H9 (cell line): ENCODE measurements around the gene TTN. TPM values are rescaled to one million over a fixed set of nuclear protein-coding genes. Genes with fewer than 3 reads are reported as not detected.

Source experiments
- DNase-seq: peaks from one replicate; pipeline ENCODE4 v3.0.0-alpha.2; 2017
- H2AFZ ChIP-seq: one replicate; pipeline ENCODE4 v1.6.1; 2013; ENCODE audit warnings: mild to moderate bottlenecking, low read length, control low read depth, moderate library complexity
- H2AK5ac ChIP-seq: 2 replicates; pipeline ENCODE4 v1.6.1; 2013; ENCODE audit warnings: low read length, control low read depth, mixed read lengths; ENCODE audit not compliant: insufficient read length
- H2BK120ac ChIP-seq: one replicate; pipeline ENCODE4 v1.6.1; 2013; ENCODE audit warnings: low read depth, mild to moderate bottlenecking, low read length, control low read depth, inconsistent platforms; ENCODE audit not compliant: poor library complexity, severe bottlenecking
- H2BK12ac ChIP-seq: 2 replicates; pipeline ENCODE4 v1.6.1; 2013; ENCODE audit warnings: low read length, control low read depth, mixed read lengths, low read depth; ENCODE audit not compliant: insufficient read length
- H2BK15ac ChIP-seq: 2 replicates; pipeline ENCODE4 v1.6.1; 2013; ENCODE audit warnings: low read depth, low read length, control low read depth
- H2BK20ac ChIP-seq: one replicate; pipeline ENCODE4 v1.6.1; 2013; ENCODE audit warnings: low read depth, mild to moderate bottlenecking, low read length, control low read depth, inconsistent platforms; ENCODE audit not compliant: poor library complexity, severe bottlenecking
- H2BK5ac ChIP-seq: 2 replicates; pipeline ENCODE4 v1.6.1; 2013; ENCODE audit warnings: low read length, control low read depth, mixed read lengths; ENCODE audit not compliant: insufficient read length
- H3K14ac ChIP-seq: 2 replicates; pipeline ENCODE4 v1.6.1; 2013; ENCODE audit warnings: low read length, control low read depth; ENCODE audit not compliant: insufficient read depth
- H3K18ac ChIP-seq: 2 replicates; pipeline ENCODE4 v1.6.1; 2013; ENCODE audit warnings: low read depth, mild to moderate bottlenecking, mixed read lengths, low read length, control low read depth; ENCODE audit not compliant: insufficient read length
- H3K23ac ChIP-seq: 2 replicates; pipeline ENCODE4 v1.6.1; 2013; ENCODE audit warnings: low read length, control low read depth, mixed read lengths, low read depth; ENCODE audit not compliant: insufficient read length
- H3K23me2 ChIP-seq: 2 replicates; pipeline ENCODE4 v1.6.1; 2013; ENCODE audit warnings: low read depth, mild to moderate bottlenecking, mixed read lengths, low read length, control low read depth; ENCODE audit not compliant: insufficient read length, poor library complexity, severe bottlenecking
- H3K27ac ChIP-seq: 2 replicates; pipeline ENCODE4 v1.5.1; 2013; ENCODE audit warnings: low read length, control low read depth, mixed read lengths, low read depth; ENCODE audit not compliant: insufficient read length
- H3K27me3 ChIP-seq: 2 replicates; pipeline ENCODE4 v1.6.1; 2013; ENCODE audit warnings: low read length, control low read depth, inconsistent platforms; ENCODE audit not compliant: insufficient read depth
- H3K4ac ChIP-seq: 2 replicates; pipeline ENCODE4 v1.6.1; 2013; ENCODE audit warnings: low read depth, mild to moderate bottlenecking, control low read depth, inconsistent platforms, low read length, moderate library complexity
- H3K4me1 ChIP-seq: 2 replicates; pipeline ENCODE4 v1.6.1; 2013; ENCODE audit warnings: low read length, control low read depth, inconsistent platforms; ENCODE audit not compliant: insufficient read depth
- H3K4me2 ChIP-seq: 2 replicates; pipeline ENCODE4 v1.6.1; 2013; ENCODE audit warnings: low read length, control low read depth, mixed read lengths; ENCODE audit not compliant: insufficient read length, insufficient read depth
- H3K56ac ChIP-seq: 2 replicates; pipeline ENCODE4 v1.6.1; 2013; ENCODE audit warnings: low read depth, mild to moderate bottlenecking, mixed read lengths, low read length, control low read depth; ENCODE audit not compliant: insufficient read length
- H3K79me1 ChIP-seq: 2 replicates; pipeline ENCODE4 v1.6.1; 2013; ENCODE audit warnings: low read depth, mild to moderate bottlenecking, moderate library complexity, low read length, control low read depth, inconsistent platforms; ENCODE audit not compliant: insufficient read depth, poor library complexity, severe bottlenecking
- H3K79me2 ChIP-seq: 2 replicates; pipeline ENCODE4 v1.6.1; 2013; ENCODE audit warnings: low read length, control low read depth, inconsistent platforms; ENCODE audit not compliant: insufficient read depth
- H3K9ac ChIP-seq: 2 replicates; pipeline ENCODE4 v1.6.1; 2013; ENCODE audit warnings: low read length, control low read depth, mixed read lengths; ENCODE audit not compliant: insufficient read length; ENCODE audit errors: extremely low read depth
- H3K9me3 ChIP-seq: one replicate; pipeline ENCODE4 v1.6.1; 2013; ENCODE audit warnings: low read depth, low read length, inconsistent platforms; ENCODE audit not compliant: control insufficient read depth
- H3T11ph ChIP-seq: one replicate; pipeline ENCODE4 v1.6.1; 2013; ENCODE audit warnings: mild to moderate bottlenecking, low read length, control low read depth, inconsistent platforms
- H4K20me1 ChIP-seq: one replicate; pipeline ENCODE4 v1.6.1; 2013; ENCODE audit not compliant: control insufficient read depth, insufficient read length, insufficient read depth
- H4K5ac ChIP-seq: 2 replicates; pipeline ENCODE4 v1.6.1; 2013; ENCODE audit warnings: low read depth, mild to moderate bottlenecking, mixed read lengths, low read length, control low read depth; ENCODE audit not compliant: insufficient read length
- H4K8ac ChIP-seq: replicated peaks from 2 replicates; pipeline ENCODE4 v1.6.1; 2013; ENCODE audit warnings: low read length, control low read depth, mixed read lengths, low read depth; ENCODE audit not compliant: insufficient read length
- H4K91ac ChIP-seq: 2 replicates; pipeline ENCODE4 v1.6.1; 2013; ENCODE audit warnings: low read depth, mild to moderate bottlenecking, moderate library complexity, mixed read lengths, low read length, control low read depth; ENCODE audit not compliant: insufficient read length
- H3K27ac Mint-ChIP-seq, 3 experiments: 2 replicates in 2 of 3; 3 replicates in 1 of 3; pipeline ENCODE4 v1.8.0; 2020 to 2021; ENCODE audit warnings: mixed read lengths in 3 of 3, mild to moderate bottlenecking in 1 of 3, moderate library complexity in 1 of 3
- H3K27me3 Mint-ChIP-seq: 2 replicates; pipeline ENCODE4 v1.8.0; 2021; ENCODE audit warnings: low read depth, mild to moderate bottlenecking, moderate library complexity, mixed read lengths
- H3K36me3 Mint-ChIP-seq, 3 experiments: 2 replicates in 2 of 3; 3 replicates in 1 of 3; pipeline ENCODE4 v1.8.0; 2020 to 2021; ENCODE audit warnings: low read depth in 3 of 3, mixed read lengths in 3 of 3; ENCODE audit not compliant: insufficient read depth in 1 of 3
- H3K4me1 Mint-ChIP-seq, 2 experiments: 2 replicates each; pipeline ENCODE4 v1.8.0; 2020; ENCODE audit warnings: mixed read lengths in 2 of 2
- H3K4me3 Mint-ChIP-seq, 2 experiments: 2 replicates in 1 of 2; 3 replicates in 1 of 2; pipeline ENCODE4 v1.8.0; 2020 to 2021; ENCODE audit warnings: mild to moderate bottlenecking in 2 of 2, mixed read lengths in 2 of 2, moderate library complexity in 1 of 2
- H3K9me3 Mint-ChIP-seq, 2 experiments: 2 replicates in 1 of 2; 3 replicates in 1 of 2; pipeline ENCODE4 v1.8.0; 2020; ENCODE audit warnings: mild to moderate bottlenecking in 2 of 2, mixed read lengths in 2 of 2, moderate library complexity in 1 of 2
- WGBS: extraction: QIAGEN DNeasy Blood & Tissue Kit; methylation state at CpG from one replicate; pipeline ENCODE4 v1.1.7; 2013; ENCODE audit warnings: missing lambda C conversion rate, low lambda C conversion rate, mixed read lengths; ENCODE audit not compliant: insufficient read length; ENCODE audit errors: extremely low coverage; 5-methylcytosine and 5-hydroxymethylcytosine counted together
- total RNA-seq: library from RNA; stranded (reverse); gene quantifications from 2 replicates; pipeline ENCODE4 v1.2.1, GENCODE V29; 2021
- TF ChIP-seq, protein P1 (sequence below): fragments of 200-600 bp; sonication (generic); conservative IDR thresholded peaks from 3 replicates; pipeline ENCODE4 v1.8.0; 2021; ENCODE audit warnings: antibody characterized with exemption, mild to moderate bottlenecking

TTN gene
- total RNA-seq, 1 experiment from 2014 or later = 0.70 TPM

DNA sequence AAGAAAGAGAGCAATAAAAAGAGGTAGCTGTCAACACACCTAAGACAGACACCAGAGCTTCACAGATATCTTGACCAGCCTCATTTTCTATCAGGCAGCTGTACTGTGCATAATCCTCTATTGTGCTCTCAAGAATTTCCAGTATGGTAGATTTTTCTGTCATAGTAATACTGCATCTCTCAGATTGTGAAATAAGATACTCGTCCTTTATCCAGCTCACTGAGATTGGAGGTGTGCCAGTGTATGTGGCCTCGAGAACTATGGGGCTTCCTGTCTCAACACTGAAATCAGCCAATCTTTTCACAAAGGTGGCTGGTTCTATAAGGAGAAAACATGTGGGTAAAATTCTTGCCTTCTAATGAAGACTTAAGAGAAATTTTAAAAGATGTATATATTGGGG, 88.9 kb downstream of the TTN start:
- no peak overlapping the region for H3K14ac ChIP-seq
- Mint-ChIP-seq H3K4me1 (peaks cover 16 to 17% of the 10 kb centered on the region in 2 experiments), H3K36me3 (no peaks in the 10 kb centered on the region), H3K27me3 (peaks cover 2% of the 10 kb centered on the region; the same call in 1 of the 2 replicates), H3K27ac (peak overlapping the region in 1 of 3 experiments; percentile 57; a peak in 1 of 7 replicates), H3K4me3 (no peak overlapping the region), H3K9me3 (no peaks in the 10 kb centered on the region)
- no peak overlapping the region for H2AK5ac ChIP-seq
- no peak overlapping the region for H2BK15ac ChIP-seq
- H2BK5ac ChIP-seq = no peak overlapping the region
- H3K56ac ChIP-seq = no peak overlapping the region
- H4K20me1 ChIP-seq = no peaks in the 10 kb centered on the region
- no peaks in the 10 kb centered on the region for H3K23me2 ChIP-seq
- no peak overlapping the region for H2BK12ac ChIP-seq
- no peak overlapping the region for H3K23ac ChIP-seq
- no peak overlapping the region for H3K4me2 ChIP-seq
- no peak overlapping the region for H2BK120ac ChIP-seq
- H3K9ac ChIP-seq = no peak overlapping the region
- no peak overlapping the region for H2BK20ac ChIP-seq
- H2AFZ ChIP-seq = no peak overlapping the region
- TF ChIP-seq, protein P1, sequence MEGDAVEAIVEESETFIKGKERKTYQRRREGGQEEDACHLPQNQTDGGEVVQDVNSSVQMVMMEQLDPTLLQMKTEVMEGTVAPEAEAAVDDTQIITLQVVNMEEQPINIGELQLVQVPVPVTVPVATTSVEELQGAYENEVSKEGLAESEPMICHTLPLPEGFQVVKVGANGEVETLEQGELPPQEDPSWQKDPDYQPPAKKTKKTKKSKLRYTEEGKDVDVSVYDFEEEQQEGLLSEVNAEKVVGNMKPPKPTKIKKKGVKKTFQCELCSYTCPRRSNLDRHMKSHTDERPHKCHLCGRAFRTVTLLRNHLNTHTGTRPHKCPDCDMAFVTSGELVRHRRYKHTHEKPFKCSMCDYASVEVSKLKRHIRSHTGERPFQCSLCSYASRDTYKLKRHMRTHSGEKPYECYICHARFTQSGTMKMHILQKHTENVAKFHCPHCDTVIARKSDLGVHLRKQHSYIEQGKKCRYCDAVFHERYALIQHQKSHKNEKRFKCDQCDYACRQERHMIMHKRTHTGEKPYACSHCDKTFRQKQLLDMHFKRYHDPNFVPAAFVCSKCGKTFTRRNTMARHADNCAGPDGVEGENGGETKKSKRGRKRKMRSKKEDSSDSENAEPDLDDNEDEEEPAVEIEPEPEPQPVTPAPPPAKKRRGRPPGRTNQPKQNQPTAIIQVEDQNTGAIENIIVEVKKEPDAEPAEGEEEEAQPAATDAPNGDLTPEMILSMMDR = no peak
- H3T11ph ChIP-seq = no peak overlapping the region
- H4K91ac ChIP-seq = no peak overlapping the region
- H3K4me1 ChIP-seq = peaks cover 6% of the 10 kb centered on the region; the same call in 1 of the 2 replicates
- DNase-seq = no peak
- H3K18ac ChIP-seq = no peak overlapping the region
- H3K27ac ChIP-seq = no peak overlapping the region
- no peaks in the 10 kb centered on the region for H3K9me3 ChIP-seq
- no peak overlapping the region for H4K5ac ChIP-seq
- H3K4ac ChIP-seq = no peak overlapping the region
- H3K79me1 ChIP-seq = no peaks in the 10 kb centered on the region
- WGBS = no CpG with 5 or more reads among the region's 2 CpGs
- H4K8ac ChIP-seq = no peak overlapping the region
- no peaks in the 10 kb centered on the region for H3K79me2 ChIP-seq
- H3K27me3 ChIP-seq = no peaks in the 10 kb centered on the region
